GM18868 (cell line): ENCODE measurements around the gene PLCG1.

Experiments used
- ATAC-seq: cut with Tn5 transposase; IDR thresholded peaks from one replicate; pipeline ENCODE4 v1.9.1; 2021; ENCODE audit warnings: mild to moderate bottlenecking, moderate library complexity; ENCODE audit not compliant: unreplicated experiment

The PLCG1 gene

DNA sequence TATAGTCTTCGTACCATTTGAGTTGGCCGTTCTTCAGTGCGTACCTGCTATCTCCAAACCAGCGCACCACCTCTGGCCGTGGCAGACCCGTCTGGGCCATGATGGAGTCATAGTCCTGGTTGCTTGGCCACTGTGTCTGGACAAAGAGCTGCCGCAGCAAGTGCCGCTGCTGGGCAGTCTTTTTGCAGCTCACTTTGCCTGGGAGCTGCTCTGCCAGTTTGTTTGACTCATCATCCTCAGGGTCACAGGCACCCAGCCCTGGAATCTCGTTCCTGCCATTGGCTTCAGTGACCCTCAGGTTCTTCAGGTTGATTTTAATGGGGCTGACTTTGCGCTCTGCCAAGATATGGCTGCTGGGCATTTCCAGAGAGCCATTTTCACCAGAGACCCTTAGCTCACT, 65.1 kb downstream of the PLCG1 start:
- ATAC-seq = no peak

DNA sequence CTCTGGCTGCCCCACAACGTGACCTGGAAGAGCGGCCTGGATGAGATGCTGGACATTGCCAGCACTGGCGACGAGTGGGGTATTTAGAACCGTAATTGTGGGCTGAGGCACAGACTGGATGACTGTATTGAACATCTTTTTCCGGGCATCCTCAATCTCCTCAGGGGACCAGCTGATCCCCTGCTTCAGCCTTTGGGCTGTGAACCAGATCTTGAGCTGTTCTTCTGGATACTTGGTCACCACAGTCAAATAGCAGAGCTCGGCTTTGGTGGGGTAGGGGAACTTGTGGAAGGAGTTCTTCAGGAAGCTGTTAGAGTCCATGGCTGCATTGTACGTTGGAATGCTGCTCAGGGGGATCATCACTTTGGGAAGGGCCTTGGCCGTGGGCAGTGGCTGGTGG, 66.3 kb downstream of the PLCG1 start:
- no peak for ATAC-seq

DNA sequence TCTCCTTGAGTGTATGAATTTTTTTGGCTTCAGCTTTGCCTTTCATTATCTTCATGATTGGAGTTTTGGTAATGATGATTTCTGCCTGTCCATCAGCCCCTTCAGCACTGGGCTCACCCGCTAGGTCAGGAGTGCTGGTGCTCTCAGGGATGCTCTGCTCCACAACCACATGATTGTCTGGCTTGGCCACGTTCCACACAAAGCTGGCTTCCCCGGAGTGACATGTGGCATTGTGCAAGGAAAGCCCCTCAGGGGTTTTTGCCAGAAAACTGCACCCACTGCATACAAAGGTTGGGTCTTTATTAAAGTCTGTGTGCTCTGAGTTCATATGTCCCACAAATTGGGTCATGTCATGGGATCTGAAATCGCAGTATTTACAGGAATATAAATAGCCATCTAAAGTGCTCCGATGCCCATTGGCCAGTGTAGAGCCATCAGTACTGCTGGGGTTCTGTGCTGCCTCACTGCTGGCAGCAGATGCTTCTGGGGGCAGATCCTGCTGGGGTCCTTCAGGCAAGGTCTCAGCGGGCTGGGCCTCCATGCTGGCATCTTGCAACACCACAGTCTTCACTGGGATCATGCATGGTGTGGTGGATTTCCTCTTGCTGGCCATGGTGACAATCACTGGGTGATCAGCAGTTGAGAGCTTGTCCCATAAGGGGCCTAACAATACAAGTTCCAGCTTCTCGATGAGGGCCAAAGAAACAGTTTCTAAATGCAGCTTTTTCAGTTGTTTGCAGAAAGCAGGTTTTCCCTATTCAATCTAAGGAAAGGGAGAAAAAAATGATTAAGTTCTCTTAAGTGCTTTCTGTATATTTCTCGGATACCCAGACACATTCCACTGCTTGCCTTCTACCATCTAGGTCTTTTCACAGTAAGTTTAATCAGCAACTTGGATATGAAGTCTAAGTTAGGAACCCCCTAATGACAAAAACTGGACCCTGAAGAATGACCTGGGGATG, 67.2 kb downstream of the PLCG1 start:
- ATAC-seq = no peak

DNA sequence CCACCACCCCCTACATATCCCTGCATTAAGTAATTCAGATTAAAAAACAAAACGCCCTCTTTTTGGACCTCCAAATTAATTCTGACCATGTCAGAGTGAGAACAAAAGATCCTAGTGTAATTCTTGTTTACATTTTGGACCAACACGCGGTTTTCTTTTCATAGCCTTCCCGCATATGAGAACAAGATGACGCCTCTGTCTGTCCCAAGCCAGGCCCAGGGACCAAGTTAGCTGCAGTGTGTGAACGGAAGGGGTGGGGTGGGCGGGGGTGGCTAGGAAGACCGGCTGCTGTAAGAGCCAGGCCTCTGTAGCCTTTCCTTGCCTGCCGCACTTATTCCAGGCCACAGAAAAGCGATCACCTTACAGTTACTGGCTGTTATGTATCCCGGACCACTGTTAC, 68.0 kb downstream of the PLCG1 start:
- ATAC-seq = no peak

DNA sequence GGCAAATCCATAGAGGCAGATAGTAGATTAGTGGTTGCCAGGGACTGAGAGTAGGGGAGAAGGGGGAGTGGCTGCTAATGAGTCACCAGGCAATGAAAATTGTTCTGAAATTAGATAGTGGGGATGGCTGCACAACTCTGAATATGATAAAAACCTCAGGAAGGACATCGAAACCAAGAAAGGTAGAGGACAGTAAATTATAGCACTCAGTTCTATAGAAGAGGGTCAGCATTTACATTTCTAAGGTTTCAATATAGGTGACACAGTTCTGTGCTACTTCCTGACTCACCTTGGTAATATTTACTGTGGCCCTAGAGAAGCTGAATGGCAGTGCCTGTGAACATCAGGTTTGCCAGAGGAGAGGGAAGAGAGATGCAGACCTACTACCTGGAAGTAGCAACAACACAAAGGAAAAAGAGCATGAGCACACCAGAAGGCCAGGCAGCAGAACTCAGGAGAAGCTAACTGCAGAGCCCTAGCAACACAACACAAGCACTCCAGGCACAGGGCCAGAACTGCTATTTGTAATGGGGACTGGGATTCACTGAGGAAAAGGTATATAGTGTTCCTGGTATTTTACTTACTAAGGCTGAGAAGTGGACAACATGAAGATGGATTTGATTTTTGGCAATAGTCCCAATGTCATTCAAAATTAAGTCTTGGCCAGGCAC, 75.9 kb downstream of the PLCG1 start:
- ATAC-seq = no peak

DNA sequence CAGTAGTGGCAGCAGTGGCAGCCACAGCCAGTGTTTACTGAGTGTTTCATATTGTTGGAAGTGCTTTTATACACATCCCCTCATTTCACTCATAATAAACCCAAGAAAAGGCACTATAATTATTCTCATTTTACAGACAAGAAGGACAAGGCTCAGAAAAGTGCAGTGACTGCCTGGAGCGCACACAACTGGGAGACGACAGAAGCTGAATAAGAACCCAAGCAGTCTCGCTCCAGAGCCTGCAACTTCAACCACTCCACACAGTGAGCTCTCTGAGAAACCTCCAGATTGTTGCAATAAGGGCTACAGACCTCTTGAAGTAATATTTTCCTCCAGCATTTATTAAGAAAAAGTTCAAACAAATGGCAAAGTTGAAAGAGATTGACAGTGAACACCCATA, 76.9 kb downstream of the PLCG1 start:
- no peak for ATAC-seq

DNA sequence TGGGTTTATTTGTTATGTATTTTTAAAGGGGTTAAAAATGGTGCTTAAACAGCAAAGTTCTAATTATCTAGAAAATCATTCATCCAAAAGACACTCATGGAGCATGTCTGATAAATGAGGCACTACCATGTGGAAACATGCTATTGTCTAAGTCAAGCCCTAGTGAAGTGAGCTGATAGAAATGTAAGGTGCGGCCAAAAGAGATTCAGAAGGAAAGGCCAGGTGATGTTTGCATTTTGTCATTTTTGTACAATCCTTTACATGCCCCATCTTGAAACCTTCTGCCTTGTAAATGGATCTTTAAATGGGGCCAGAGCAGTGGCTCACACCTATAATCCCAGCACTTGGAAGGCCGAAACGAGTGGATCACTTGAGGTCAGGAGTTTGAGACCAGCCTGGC, 77.3 kb downstream of the PLCG1 start:
- no peak for ATAC-seq

- ATAC-seq = no peak
Observed at GRCh38 chr20:41217422-41217821, 80.1 kb downstream of the PLCG1 start.

- no peak for ATAC-seq
Observed at GRCh38 chr20:41218466-41218865, 81.1 kb downstream of the PLCG1 start.

- no peak for ATAC-seq
Observed at GRCh38 chr20:41219824-41220223, 82.5 kb downstream of the PLCG1 start.

GRCh38 chr20:41221614-41222218, 84.4 kb downstream of the PLCG1 start:
- ATAC-seq = no peak

GRCh38 chr20:41222296-41222695, 85.0 kb downstream of the PLCG1 start:
- no peak for ATAC-seq

- ATAC-seq = no peak
Observed at GRCh38 chr20:41222703-41223102, 85.4 kb downstream of the PLCG1 start.

- no peak for ATAC-seq
Observed at GRCh38 chr20:41223112-41223511, 85.8 kb downstream of the PLCG1 start.

DNA sequence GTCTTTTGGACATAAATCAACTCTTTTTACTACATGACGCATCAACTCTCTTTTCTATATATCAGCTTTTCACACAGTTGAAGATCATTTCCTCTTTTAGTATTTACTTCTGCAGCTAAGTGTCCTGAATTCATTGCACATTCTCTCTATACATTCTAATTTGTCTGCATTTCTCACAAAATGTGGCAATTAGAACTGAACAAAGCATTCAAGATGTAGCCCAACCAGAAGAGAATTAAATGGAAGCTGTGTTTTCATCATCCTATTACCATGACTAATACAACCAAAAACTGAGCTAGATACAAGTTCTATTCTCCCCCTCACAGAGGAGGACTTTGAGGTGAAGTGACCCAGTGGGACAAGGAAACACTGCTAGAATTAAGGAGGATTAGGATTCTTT, 86.9 kb downstream of the PLCG1 start:
- ATAC-seq = no peak

- ATAC-seq = no peak
Observed at GRCh38 chr20:41225091-41225490, 87.7 kb downstream of the PLCG1 start.

GRCh38 chr20:41226426-41226825, 89.1 kb downstream of the PLCG1 start:
- ATAC-seq = no peak
